KOPT-K1 (cell line): ENCODE results near the gene MARCHF2.
"Not testable (repeated sequence)": the region's sequence is repeated elsewhere in the genome, so short reads cannot be mapped to it uniquely, and the experiment has no call there.

Experiments
- H3K27ac ChIP-seq: fragments of 200-600 bp; sonication (generic); 2 replicates; pipeline ENCODE4 v1.5.1; 2016; ENCODE audit warnings: antibody characterized with exemption, mild to moderate bottlenecking, low read depth, low read length; ENCODE audit not compliant: poor library complexity, severe bottlenecking
- H3K36me3 ChIP-seq: fragments of 200-600 bp; sonication (generic); 2 replicates; pipeline ENCODE4 v1.5.1; 2017; ENCODE audit warnings: antibody characterized with exemption, mild to moderate bottlenecking, low read length, moderate library complexity; ENCODE audit not compliant: insufficient read depth
- H3K9me3 ChIP-seq: fragments of 200-600 bp; sonication (generic); 2 replicates; pipeline ENCODE4 v1.5.1; 2017; ENCODE audit warnings: antibody characterized with exemption, low read length, mild to moderate bottlenecking; ENCODE audit not compliant: insufficient read depth, poor library complexity, severe bottlenecking

Gene MARCHF2

GRCh38 chr19:8395621-8396082 is 17.5 kb upstream of the MARCHF2 start:
- Histone ChIP-seq H3K27ac (no peak overlapping the region), H3K9me3 (no peaks in the 10 kb centered on the region), H3K36me3 (peaks cover 10% of the 10 kb centered on the region; the same call in 1 of the 2 replicates)

GRCh38 chr19:8396185-8396562 is 16.9 kb upstream of the MARCHF2 start:
- Histone ChIP-seq H3K36me3 (peaks cover 10% of the 10 kb centered on the region; the same call in 1 of the 2 replicates), H3K27ac (no peak overlapping the region), H3K9me3 (no peaks in the 10 kb centered on the region)

GRCh38 chr19:8396563-8397203 is 16.4 kb upstream of the MARCHF2 start:
- Histone ChIP-seq H3K36me3 (peaks cover 14% of the 10 kb centered on the region; the same call in 1 of the 2 replicates), H3K9me3 (no peaks in the 10 kb centered on the region), H3K27ac (no peak overlapping the region)

- H3K36me3 ChIP-seq, result peaks cover 20% of the 10 kb centered on the region; the same call in 1 of the 2 replicates
- H3K9me3 ChIP-seq, result no peaks in the 10 kb centered on the region
- H3K27ac ChIP-seq, result no peak overlapping the region
These were observed 15.8 kb upstream of the MARCHF2 start for GRCh38 chr19:8397271-8397670.

GRCh38 chr19:8397746-8398310 is 15.3 kb upstream of the MARCHF2 start:
- H3K9me3 ChIP-seq, result no peaks in the 10 kb centered on the region
- peaks cover 25% of the 10 kb centered on the region; the same call in 1 of the 2 replicates for H3K36me3 ChIP-seq
- no peak overlapping the region for H3K27ac ChIP-seq

GRCh38 chr19:8398311-8398771 is 14.8 kb upstream of the MARCHF2 start:
- Histone ChIP-seq H3K36me3 (peaks cover 30% of the 10 kb centered on the region; the same call in 1 of the 2 replicates), H3K9me3 (no peaks in the 10 kb centered on the region), H3K27ac (no peak overlapping the region)

GRCh38 chr19:8399681-8400188 is 13.4 kb upstream of the MARCHF2 start:
- no peak overlapping the region for H3K27ac ChIP-seq
- H3K9me3 ChIP-seq, result no peaks in the 10 kb centered on the region
- H3K36me3 ChIP-seq, result peaks cover 44% of the 10 kb centered on the region

GRCh38 chr19:8401981-8402411 is 11.1 kb upstream of the MARCHF2 start:
- Histone ChIP-seq H3K9me3 (no peaks in the 10 kb centered on the region), H3K36me3 (peaks cover 56% of the 10 kb centered on the region), H3K27ac (no peak overlapping the region)

- H3K36me3 ChIP-seq, result peaks cover 56% of the 10 kb centered on the region
- no peaks in the 10 kb centered on the region for H3K9me3 ChIP-seq
- H3K27ac ChIP-seq, result no peak overlapping the region
These were observed 9.8 kb upstream of the MARCHF2 start for GRCh38 chr19:8403098-8403819.

GRCh38 chr19:8403820-8404109 is 9.3 kb upstream of the MARCHF2 start:
- Histone ChIP-seq H3K27ac (no peak overlapping the region), H3K9me3 (no peaks in the 10 kb centered on the region), H3K36me3 (peaks cover 56% of the 10 kb centered on the region)

GRCh38 chr19:8404391-8405151 is 8.5 kb upstream of the MARCHF2 start:
- no peaks in the 10 kb centered on the region for H3K9me3 ChIP-seq
- no peak overlapping the region for H3K27ac ChIP-seq
- peaks cover 50% of the 10 kb centered on the region for H3K36me3 ChIP-seq

- not testable (repeated sequence) for H3K27ac ChIP-seq, H3K9me3 ChIP-seq, H3K36me3 ChIP-seq
These were observed 2.4 kb upstream of the MARCHF2 start for GRCh38 chr19:8410718-8411117.

GRCh38 chr19:8413629-8413995 is 507 bp downstream of the MARCHF2 start:
- H3K27ac ChIP-seq, result peak overlapping the region; percentile 32
- H3K9me3 ChIP-seq, result no peaks in the 10 kb centered on the region
- H3K36me3 ChIP-seq, result no peaks in the 10 kb centered on the region

- no peak overlapping the region for H3K27ac ChIP-seq
- H3K9me3 ChIP-seq, result no peaks in the 10 kb centered on the region
- no peaks in the 10 kb centered on the region for H3K36me3 ChIP-seq
These were observed 3.7 kb downstream of the MARCHF2 start for GRCh38 chr19:8416796-8417195.
